HG03025 (cell line): ENCODE measurements around the gene WDR13.
"Not testable (repeated sequence)": the region's sequence is repeated elsewhere in the genome, so short reads cannot be mapped to it uniquely, and the experiment has no call there.

Source experiments
- ATAC-seq: cut with Tn5 transposase; IDR thresholded peaks from one replicate; pipeline ENCODE4 v1.9.1; 2021; ENCODE audit warnings: mild to moderate bottlenecking, moderate library complexity; ENCODE audit not compliant: unreplicated experiment, low FRiP score

Gene WDR13

DNA sequence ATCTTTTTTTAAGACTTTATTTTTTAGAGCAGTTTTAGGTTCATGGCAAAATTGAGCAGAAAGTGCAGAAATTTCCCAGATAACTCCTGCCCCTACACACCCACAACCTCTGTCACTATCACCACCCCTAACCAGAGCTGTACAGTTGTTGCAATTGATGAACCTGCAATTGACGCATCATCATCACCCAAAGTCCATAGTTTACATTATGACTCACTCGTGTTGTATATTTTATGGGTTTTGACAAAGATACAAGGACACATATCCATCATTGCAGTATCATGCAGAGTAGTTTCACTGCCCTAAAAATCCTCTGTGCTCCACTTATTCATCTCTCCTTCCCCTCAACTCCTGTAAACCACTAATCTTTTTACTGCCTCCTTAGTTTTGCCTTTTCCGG is 51.8 kb downstream of the WDR13 start:
- no peak for ATAC-seq

GRCh38 chrX:48652055-48652579 is 54.8 kb downstream of the WDR13 start:
- ATAC-seq: not testable (repeated sequence)

DNA sequence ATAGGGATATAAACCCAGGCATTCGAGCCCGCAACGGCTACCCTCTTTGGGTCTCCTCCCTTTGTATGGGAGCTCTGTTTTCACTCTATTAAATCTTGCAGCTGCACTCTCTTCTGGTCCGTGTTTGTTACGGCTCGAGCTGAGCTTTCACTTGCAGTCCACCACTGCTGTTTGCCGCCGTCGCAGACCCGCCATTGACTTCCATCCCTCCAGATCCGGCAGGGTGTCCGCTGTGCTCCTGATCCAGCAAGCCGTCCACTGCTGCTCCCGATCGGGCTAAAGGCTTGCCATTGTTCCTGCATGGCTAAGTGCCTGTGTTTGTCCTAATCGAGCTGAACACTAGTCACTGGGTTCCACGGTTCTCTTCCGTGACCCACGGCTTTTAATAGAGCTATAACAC is 57.5 kb downstream of the WDR13 start:
- ATAC-seq: not testable (repeated sequence)
